GM10266 (cell line): ENCODE data around the gene USP2.

Experiments used
- DNase-seq: peaks from one replicate; pipeline ENCODE4 v3.0.0; 2012; ENCODE audit errors: extremely low spot score
- TF ChIP-seq, protein P1 (sequence below): IDR thresholded peaks from 2 replicates; pipeline ENCODE4 v1.5.1; 2012; ENCODE audit warnings: mild to moderate bottlenecking, low read depth; ENCODE audit not compliant: control insufficient read depth, insufficient read depth; ENCODE audit errors: missing control alignments

Gene USP2

GRCh38 chr11:119345685-119346084, 35.8 kb downstream of the USP2 start:
- no peak for DNase-seq
- TF ChIP-seq, protein P1, sequence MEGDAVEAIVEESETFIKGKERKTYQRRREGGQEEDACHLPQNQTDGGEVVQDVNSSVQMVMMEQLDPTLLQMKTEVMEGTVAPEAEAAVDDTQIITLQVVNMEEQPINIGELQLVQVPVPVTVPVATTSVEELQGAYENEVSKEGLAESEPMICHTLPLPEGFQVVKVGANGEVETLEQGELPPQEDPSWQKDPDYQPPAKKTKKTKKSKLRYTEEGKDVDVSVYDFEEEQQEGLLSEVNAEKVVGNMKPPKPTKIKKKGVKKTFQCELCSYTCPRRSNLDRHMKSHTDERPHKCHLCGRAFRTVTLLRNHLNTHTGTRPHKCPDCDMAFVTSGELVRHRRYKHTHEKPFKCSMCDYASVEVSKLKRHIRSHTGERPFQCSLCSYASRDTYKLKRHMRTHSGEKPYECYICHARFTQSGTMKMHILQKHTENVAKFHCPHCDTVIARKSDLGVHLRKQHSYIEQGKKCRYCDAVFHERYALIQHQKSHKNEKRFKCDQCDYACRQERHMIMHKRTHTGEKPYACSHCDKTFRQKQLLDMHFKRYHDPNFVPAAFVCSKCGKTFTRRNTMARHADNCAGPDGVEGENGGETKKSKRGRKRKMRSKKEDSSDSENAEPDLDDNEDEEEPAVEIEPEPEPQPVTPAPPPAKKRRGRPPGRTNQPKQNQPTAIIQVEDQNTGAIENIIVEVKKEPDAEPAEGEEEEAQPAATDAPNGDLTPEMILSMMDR, result no peak

- no peak for DNase-seq
- TF ChIP-seq, protein P1, result no peak
Measured at GRCh38 chr11:119344291-119345010, 37.0 kb downstream of the USP2 start.

DNA sequence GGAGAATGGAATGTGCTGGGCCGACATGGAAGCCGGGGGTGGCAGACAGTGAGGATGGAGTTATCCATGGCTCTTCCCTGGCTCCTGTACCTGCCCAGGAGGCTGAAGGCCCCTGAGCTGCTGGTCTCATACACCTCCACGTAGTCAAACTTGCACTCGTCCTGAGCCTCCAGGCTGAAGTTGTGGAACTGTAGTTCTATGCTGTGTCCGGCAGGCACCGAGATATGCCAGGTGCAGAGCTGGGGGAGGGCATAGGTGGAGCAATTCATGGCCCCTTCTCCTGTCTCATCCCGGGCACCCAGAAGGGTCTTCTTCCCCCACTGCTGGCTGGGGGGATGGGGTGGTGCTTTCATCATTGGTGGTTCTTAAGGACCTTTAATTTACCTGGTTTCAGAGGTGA, 37.8 kb downstream of the USP2 start:
- TF ChIP-seq, protein P1, result no peak

DNA sequence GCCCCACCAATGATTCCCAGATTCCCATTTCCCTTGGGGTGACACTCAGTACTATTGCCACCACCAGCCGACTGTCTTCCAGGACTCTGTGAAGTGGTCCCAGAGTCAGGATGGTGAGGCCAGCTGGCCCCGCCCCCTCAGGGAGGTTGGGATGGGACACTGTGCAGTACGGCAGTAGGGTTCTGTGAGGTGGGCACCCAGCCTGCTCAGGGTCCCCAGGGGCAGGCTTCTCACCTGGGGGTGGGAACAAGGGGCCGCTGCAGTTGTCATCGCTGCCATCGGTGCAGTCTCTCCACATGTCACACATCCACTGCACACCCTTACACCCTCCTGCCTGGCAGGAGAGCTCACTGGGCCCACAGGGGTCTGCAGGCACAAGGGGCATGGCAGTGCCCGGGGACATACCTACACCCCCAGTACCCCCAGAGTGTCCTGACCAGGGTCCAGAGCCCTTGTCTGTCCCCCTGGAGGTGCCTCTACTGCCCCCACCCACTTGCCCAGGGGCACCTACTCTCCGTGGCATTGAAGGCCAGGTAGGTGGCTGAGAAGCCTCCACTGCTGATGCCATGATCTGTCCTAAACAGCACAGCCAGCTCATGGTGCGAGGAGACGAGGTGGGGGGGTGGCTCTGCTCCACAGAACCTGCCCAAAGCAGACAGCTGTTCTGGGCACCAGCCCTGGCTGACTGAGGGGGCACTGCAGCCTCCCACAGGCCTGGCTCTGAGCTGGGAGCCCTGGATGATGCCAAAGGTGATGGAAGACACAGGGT, 38.9 kb downstream of the USP2 start:
- DNase-seq, result no peak
- TF ChIP-seq, protein P1, result no peak

More for the DNA sequence above, 37.8 kb downstream of the USP2 start:
- DNase-seq, result no peak

GRCh38 chr11:119342023-119342300, 39.5 kb downstream of the USP2 start:
- no peak for DNase-seq
- TF ChIP-seq, protein P1, result no peak

GRCh38 chr11:119341222-119342022, 40.1 kb downstream of the USP2 start:
- TF ChIP-seq, protein P1, result no peak

More at GRCh38 chr11:119341222-119342022, 40.1 kb downstream of the USP2 start:
- DNase-seq, result no peak
